ES-I3 (cell line): ENCODE measurements around the gene KIF1C.
A peak's percentile ranks its signal among the peaks of the same experiment; 100 is the strongest.
"Not testable (repeated sequence)": the region's sequence is repeated elsewhere in the genome, so short reads cannot be mapped to it uniquely, and the experiment has no call there.

Source experiments
- H3K36me3 ChIP-seq: 2 replicates; pipeline ENCODE4 v1.6.1; 2013; ENCODE audit warnings: mild to moderate bottlenecking, low read length, control low read depth, moderate library complexity; ENCODE audit not compliant: insufficient read depth
- H3K4me1 ChIP-seq: 2 replicates; pipeline ENCODE4 v1.6.1; 2013; ENCODE audit warnings: mild to moderate bottlenecking, control low read depth, low read length; ENCODE audit not compliant: insufficient read depth
- H3K9ac ChIP-seq: 2 replicates; pipeline ENCODE4 v1.6.1; 2013; ENCODE audit warnings: low read depth, mild to moderate bottlenecking, low read length, moderate library complexity
- H3K9me3 ChIP-seq: 2 replicates; pipeline ENCODE4 v1.6.1; 2013; ENCODE audit warnings: mild to moderate bottlenecking, low read length, moderate library complexity; ENCODE audit not compliant: control insufficient read depth, insufficient read depth

Gene KIF1C

GRCh38 chr17:5002121-5002788, 4.5 kb downstream of the KIF1C start:
- Histone ChIP-seq H3K9me3 (no peaks in the 10 kb centered on the region), H3K36me3 (peaks cover 25% of the 10 kb centered on the region), H3K4me1 (0 out of 2 replicates have a peak, but pooled peaks cover 7% of the 10 kb centered on the region), H3K9ac (no peak overlapping the region)

DNA sequence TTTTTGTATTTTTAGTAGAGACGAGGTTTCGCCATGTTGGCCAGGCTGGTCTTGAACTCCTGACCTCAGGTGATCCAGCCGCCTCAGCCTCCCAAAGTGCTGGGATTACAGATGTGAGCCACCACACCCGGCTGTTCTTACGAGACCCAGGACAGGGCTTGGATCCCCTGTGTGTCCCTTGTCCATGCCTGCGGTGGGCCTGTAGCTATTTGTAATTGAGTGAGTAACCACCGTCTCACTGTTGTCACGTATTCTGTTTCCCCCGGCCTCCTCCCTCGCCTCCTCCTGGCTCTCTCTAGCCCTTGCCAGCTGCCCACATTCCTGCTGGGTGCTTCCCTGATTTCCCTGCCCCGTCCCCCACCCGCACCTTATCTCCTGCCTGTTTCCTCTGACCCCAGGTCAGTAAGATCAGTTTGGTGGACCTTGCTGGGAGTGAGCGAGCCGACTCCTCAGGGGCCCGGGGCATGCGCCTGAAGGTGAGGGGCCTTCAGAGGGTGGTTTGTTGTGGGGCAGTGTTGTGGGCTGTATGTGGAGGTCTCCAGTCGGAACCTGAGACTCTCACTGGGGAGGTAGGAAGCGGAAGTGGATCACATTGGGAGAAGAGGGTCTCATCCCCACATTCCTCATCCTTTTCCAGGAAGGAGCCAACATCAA, 5.6 kb downstream of the KIF1C start:
- Histone ChIP-seq H3K9ac (no peak overlapping the region), H3K4me1 (0 out of 2 replicates have a peak, but pooled peaks cover 7% of the 10 kb centered on the region), H3K36me3 (peaks cover 25% of the 10 kb centered on the region), H3K9me3 (no peaks in the 10 kb centered on the region)

GRCh38 chr17:5011928-5012327, 14.2 kb downstream of the KIF1C start:
- Histone ChIP-seq H3K9me3 (no peaks in the 10 kb centered on the region), H3K36me3 (peaks cover 8% of the 10 kb centered on the region), H3K9ac (no peak overlapping the region), H3K4me1 (no peaks in the 10 kb centered on the region)

GRCh38 chr17:5014357-5014756, 16.6 kb downstream of the KIF1C start:
- H3K9me3 ChIP-seq: no peaks in the 10 kb centered on the region
- H3K36me3 ChIP-seq: peaks cover 7% of the 10 kb centered on the region
- H3K4me1 ChIP-seq: no peaks in the 10 kb centered on the region
- no peak overlapping the region for H3K9ac ChIP-seq

GRCh38 chr17:5019475-5019956, 21.8 kb downstream of the KIF1C start:
- Histone ChIP-seq H3K9ac (no peak overlapping the region), H3K9me3 (no peaks in the 10 kb centered on the region), H3K36me3 (peaks cover 6% of the 10 kb centered on the region), H3K4me1 (no peaks in the 10 kb centered on the region)

DNA sequence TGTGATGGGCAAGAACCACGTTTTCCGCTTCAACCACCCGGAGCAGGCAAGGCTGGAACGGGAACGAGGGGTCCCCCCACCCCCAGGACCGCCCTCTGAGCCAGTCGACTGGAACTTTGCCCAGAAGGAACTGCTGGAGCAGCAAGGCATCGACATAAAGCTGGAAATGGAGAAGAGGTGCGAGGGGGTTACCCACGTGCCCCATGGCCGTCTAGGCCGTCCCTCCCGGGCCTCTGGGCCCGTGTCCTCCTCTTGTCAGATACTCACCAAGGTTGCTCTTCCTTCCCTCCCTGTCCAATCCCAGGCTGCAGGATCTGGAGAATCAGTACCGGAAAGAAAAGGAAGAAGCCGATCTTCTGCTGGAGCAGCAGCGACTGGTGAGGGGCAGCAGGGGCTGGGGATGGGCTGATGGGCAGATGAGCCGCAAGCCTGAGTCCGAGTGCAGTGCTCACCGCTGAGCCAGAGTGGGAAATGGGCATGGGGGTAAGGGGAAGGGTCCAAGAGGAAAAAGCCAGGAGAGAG, 22.8 kb downstream of the KIF1C start:
- Histone ChIP-seq H3K9ac (no peak overlapping the region), H3K4me1 (no peaks in the 10 kb centered on the region), H3K36me3 (peaks cover 6% of the 10 kb centered on the region), H3K9me3 (no peaks in the 10 kb centered on the region)

DNA sequence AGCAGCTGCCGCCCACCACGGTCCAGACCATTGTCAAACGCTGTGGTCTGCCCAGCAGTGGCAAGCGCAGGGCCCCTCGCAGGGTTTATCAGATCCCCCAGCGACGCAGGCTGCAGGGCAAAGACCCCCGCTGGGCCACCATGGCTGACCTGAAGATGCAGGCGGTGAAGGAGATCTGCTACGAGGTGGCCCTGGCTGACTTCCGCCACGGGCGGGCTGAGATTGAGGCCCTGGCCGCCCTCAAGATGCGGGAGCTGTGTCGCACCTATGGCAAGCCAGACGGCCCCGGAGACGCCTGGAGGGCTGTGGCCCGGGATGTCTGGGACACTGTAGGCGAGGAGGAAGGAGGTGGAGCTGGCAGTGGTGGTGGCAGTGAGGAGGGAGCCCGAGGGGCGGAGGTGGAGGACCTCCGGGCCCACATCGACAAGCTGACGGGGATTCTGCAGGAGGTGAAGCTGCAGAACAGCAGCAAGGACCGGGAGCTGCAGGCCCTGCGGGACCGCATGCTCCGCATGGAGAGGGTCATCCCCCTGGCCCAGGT, 24.5 kb downstream of the KIF1C start:
- H3K9me3 ChIP-seq: no peaks in the 10 kb centered on the region
- H3K36me3 ChIP-seq: peaks cover 6% of the 10 kb centered on the region
- no peaks in the 10 kb centered on the region for H3K4me1 ChIP-seq
- no peak overlapping the region for H3K9ac ChIP-seq

- Histone ChIP-seq H3K9ac (no peak overlapping the region), H3K9me3 (no peaks in the 10 kb centered on the region), H3K4me1 (no peaks in the 10 kb centered on the region), H3K36me3 (peaks cover 6% of the 10 kb centered on the region)
Measured at GRCh38 chr17:5023588-5024147, 25.9 kb downstream of the KIF1C start.

- Histone ChIP-seq H3K4me1 (no peaks in the 10 kb centered on the region), H3K36me3 (peaks cover 6% of the 10 kb centered on the region; the same call in 1 of the 2 replicates), H3K9ac (no peak overlapping the region), H3K9me3 (no peaks in the 10 kb centered on the region)
Measured at GRCh38 chr17:5024604-5025003, 26.9 kb downstream of the KIF1C start.

GRCh38 chr17:5027299-5027698, 29.5 kb downstream of the KIF1C start:
- H3K36me3 ChIP-seq: no peaks in the 10 kb centered on the region
- no peak overlapping the region for H3K9ac ChIP-seq
- H3K9me3 ChIP-seq: no peaks in the 10 kb centered on the region
- H3K4me1 ChIP-seq: no peaks in the 10 kb centered on the region

DNA sequence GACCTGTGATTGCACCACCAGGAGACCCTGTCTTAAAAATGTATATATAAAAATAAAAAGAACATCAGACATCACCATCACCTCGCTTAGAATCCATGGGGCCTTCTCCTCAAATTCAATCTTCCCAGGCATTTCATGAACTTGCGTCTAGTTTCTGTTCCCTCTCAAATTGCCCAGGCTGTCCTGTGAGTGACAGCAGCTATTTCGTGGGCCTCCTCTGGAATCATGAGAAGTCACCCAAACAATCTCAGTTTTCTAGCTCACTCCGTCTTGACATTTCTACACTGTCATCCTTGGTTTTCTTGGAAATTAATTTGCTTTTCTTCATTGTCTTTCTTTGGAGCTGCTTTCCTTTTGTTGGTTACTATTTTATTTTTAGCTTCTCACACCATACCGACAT, 30.2 kb downstream of the KIF1C start:
- Histone ChIP-seq H3K36me3 (no peaks in the 10 kb centered on the region), H3K9me3 (no peaks in the 10 kb centered on the region), H3K9ac (no peak overlapping the region), H3K4me1 (no peaks in the 10 kb centered on the region)

DNA sequence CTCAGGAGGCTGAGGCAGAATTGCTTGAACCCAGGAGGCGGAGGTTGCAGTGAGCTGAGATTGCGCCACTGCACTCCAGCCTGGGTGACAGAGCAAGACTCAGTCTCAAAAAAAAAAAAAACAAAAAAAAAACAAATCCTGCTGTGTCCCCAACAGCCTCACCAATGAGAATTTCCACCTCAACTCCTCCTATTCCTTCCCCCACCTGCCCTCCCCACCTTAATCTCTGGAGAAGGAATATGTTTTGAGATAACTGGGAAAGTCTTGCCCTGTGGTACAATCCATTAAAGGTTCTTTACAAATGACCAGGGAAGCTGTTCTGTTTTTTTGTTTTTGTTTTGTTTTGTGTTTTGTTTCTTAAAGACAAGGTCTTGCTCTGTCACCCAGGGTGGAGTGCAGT, 32.4 kb downstream of the KIF1C start:
- H3K36me3 ChIP-seq, H3K9ac ChIP-seq, H3K4me1 ChIP-seq, H3K9me3 ChIP-seq: not testable (repeated sequence)

GRCh38 chr17:5031365-5032082, 33.8 kb downstream of the KIF1C start:
- H3K9me3 ChIP-seq: no peaks in the 10 kb centered on the region
- no peaks in the 10 kb centered on the region for H3K36me3 ChIP-seq
- H3K9ac ChIP-seq: peak overlapping the region; percentile 58
- H3K4me1 ChIP-seq: no peaks in the 10 kb centered on the region

- H3K9ac ChIP-seq: no peak overlapping the region
- H3K4me1 ChIP-seq: no peaks in the 10 kb centered on the region
- no peaks in the 10 kb centered on the region for H3K9me3 ChIP-seq
- H3K36me3 ChIP-seq: no peaks in the 10 kb centered on the region
Measured at GRCh38 chr17:5032865-5033264, 35.1 kb downstream of the KIF1C start.
